ENCODE results near the gene ANKRD23. TPM values are rescaled to one million over a fixed set of nuclear protein-coding genes. Genes with fewer than 3 reads are reported as not detected.

Gene ANKRD23
- total and polyA plus RNA-seq, 3 donors from 2014 or later: 5.3 to 7.5 (median 6.8) TPM

DNA sequence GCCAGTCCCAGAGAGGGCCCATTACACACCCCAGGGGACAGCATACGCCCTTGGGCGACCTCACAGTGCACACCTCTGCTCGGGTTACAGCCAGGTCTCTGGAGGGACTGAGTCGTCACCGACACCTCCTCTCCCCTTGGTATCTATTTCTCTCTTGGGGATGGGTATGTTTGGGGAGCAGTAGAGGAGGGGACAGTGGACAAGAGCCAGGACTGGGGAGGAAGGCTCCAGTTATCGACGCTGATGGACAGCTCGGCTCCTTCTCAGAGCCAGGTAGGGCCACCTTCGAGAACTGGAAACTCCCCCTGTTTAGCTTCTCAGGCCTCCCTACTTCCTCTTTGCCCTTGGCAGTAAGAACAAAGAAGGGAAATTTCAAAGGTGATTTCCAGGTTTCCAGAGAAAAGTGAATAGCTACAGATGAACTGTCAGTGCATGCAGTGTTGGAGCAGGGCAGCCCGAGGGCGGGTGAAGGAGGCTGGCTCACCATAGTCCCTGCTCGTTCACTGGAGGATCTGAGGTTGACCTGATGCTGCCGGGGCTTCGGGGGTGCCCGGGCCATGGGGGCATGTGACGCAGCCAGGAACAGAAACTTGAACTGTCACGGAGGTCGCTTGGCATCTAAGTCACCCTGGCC lies 30.5 kb upstream of the ANKRD23 start:
- TF ChIP-seq, protein P1, sequence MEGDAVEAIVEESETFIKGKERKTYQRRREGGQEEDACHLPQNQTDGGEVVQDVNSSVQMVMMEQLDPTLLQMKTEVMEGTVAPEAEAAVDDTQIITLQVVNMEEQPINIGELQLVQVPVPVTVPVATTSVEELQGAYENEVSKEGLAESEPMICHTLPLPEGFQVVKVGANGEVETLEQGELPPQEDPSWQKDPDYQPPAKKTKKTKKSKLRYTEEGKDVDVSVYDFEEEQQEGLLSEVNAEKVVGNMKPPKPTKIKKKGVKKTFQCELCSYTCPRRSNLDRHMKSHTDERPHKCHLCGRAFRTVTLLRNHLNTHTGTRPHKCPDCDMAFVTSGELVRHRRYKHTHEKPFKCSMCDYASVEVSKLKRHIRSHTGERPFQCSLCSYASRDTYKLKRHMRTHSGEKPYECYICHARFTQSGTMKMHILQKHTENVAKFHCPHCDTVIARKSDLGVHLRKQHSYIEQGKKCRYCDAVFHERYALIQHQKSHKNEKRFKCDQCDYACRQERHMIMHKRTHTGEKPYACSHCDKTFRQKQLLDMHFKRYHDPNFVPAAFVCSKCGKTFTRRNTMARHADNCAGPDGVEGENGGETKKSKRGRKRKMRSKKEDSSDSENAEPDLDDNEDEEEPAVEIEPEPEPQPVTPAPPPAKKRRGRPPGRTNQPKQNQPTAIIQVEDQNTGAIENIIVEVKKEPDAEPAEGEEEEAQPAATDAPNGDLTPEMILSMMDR (IDR thresholded peaks at IDR 0.05): no peak
- no peak for TF ChIP-seq POLR2A (IDR thresholded peaks at IDR 0.05)
- H3K9me3 ChIP-seq: no peaks in the 10 kb centered on the region
- no peak for DNase-seq
- H3K4me3 ChIP-seq: no peak overlapping the region
- H3K27me3 ChIP-seq: no peaks in the 10 kb centered on the region
- H3K27ac ChIP-seq: no peak overlapping the region
- H3K4me1 ChIP-seq: peaks cover 12% of the 10 kb centered on the region
- no peaks in the 10 kb centered on the region for H3K36me3 ChIP-seq (ENCODE audit: low read depth, missing control alignments)
- intact Hi-C loops (cut with DNase I; ENCODE audit: low total_unique reads): no loop called here
- WGBS, 2 donors: 55 to 74% methylated on average over 18 of the region's 18 CpGs

DNA sequence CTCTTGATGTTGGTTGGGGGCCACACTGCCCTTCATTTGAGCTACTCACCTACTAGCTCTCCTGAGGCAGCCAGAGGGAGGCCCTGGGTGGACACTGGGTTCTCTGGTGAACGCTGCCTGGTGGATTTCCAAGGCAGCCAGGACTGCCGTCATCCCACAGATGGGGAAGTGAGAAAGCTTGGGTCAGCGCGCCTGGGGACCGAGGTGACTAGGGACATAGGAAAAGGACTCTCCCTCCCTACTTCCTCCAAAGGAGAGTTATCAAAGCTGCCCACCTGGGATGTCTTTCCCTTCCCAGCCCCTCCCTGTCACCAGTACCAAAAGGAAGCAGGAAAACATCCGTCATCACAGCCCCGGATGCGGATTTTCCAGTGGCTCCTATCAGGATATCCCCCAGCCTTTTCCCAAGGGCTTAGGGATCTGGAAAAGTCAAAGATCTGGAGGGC lies 29.9 kb upstream of the ANKRD23 start:
- intact Hi-C loops (cut with DNase I; ENCODE audit: low total_unique reads): no loop called here
- no peak overlapping the region for H3K4me3 ChIP-seq
- peak; percentile 46 for DNase-seq
- no peaks in the 10 kb centered on the region for H3K36me3 ChIP-seq (ENCODE audit: low read depth, missing control alignments)
- 51 to 65% methylated on average over 5 to 8 of the region's 8 CpGs for WGBS, 2 donors
- H3K9me3 ChIP-seq: no peaks in the 10 kb centered on the region
- TF ChIP-seq, protein P1 (IDR thresholded peaks at IDR 0.05): no peak
- no peak for TF ChIP-seq POLR2A (IDR thresholded peaks at IDR 0.05)
- no peaks in the 10 kb centered on the region for H3K27me3 ChIP-seq
- peaks cover 10% of the 10 kb centered on the region for H3K4me1 ChIP-seq
- H3K27ac ChIP-seq: peak overlapping the region in 1 of 2 donors; percentile 12

DNA sequence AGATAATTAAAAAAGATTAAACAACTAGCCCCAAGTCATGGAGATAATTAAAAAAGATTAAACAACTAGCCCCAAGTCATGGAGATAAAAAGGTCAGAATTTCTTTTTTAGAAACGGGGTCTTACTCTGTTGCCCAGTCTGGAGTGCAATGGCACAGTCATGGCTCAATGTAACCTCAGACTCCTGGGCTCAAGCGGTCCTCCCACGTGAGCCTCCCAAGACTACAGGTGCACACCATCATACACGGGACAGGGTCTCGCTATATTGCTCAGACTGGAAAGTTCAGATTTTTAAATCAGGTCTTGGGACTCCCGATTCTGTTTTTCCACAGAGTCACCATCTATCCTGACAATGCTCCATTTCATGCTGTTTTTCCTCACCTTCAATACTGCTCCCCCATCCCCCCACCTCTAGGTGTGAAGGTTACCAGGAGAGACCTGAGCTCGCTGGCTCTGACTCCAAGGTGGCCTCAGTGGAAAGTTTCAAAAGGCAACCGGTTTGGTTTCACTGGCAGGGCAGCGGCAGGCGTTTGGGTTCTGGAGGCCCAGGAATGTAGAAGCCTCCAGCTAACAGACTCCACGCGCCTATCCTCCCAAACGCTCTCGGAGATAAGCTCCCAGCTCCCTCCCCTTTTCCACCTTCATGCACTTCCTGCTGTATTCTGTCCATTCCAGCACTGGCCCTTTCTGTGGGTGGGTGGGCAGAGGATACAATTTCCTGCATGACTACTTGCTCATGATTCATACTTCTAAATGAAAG lies 28.9 kb upstream of the ANKRD23 start:
- TF ChIP-seq, protein P1 (IDR thresholded peaks at IDR 0.05): no peak
- TF ChIP-seq POLR2A (IDR thresholded peaks at IDR 0.05): no peak
- H3K4me1 ChIP-seq: peaks cover 10% of the 10 kb centered on the region
- no peak for DNase-seq
- H3K9me3 ChIP-seq: no peaks in the 10 kb centered on the region
- H3K4me3 ChIP-seq: no peak overlapping the region
- no peaks in the 10 kb centered on the region for H3K27me3 ChIP-seq
- H3K27ac ChIP-seq: no peak overlapping the region
- intact Hi-C loops (cut with DNase I; ENCODE audit: low total_unique reads): no loop called here
- WGBS, 2 donors: 72 to 83% methylated on average over 14 of the region's 14 CpGs
- H3K36me3 ChIP-seq (ENCODE audit: low read depth, missing control alignments): no peaks in the 10 kb centered on the region

DNA sequence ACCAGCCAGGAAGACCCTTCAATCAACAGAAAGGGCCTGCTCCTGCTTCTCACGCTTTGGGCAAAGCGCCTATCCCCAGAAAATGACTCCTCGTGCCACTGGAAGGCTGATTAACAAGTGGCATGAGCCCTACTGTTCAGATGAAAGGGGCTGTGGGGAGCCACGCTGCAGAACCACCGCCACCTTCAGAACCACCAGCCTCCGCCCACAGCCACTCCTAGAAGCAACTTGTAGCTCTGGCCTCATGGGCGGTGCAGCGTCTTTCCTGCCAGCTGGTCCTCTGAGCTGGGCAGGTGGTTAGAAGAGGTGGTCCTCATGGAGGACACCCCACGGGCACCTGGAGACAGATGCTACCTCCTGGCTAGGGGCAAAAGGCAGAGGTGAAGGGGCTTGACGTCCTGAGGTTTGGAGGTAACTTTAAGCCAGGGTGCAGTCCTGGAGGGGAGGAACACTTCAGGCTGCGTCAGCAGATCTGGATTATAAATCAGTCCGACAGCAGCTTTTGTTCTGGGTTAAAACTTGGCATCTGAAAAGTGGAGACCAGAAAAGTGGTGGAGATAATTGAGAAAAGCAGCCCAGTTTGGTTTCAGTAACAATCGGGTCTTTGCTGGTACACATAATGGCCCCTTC lies 26.9 kb upstream of the ANKRD23 start:
- WGBS, 2 donors: 28 to 33% methylated on average over 8 to 13 of the region's 13 CpGs
- Histone ChIP-seq H3K9me3 (no peaks in the 10 kb centered on the region), H3K36me3 (ENCODE audit: low read depth, missing control alignments) (no peaks in the 10 kb centered on the region), H3K4me3 (peak overlapping the region; percentile 85 to 96), H3K27ac (peak overlapping the region; percentile 92 to 95), H3K27me3 (no peaks in the 10 kb centered on the region), H3K4me1 (peaks cover 15% of the 10 kb centered on the region)
- intact Hi-C loops (cut with DNase I; ENCODE audit: low total_unique reads): no loop called here
- peak; percentile 30 for DNase-seq
- TF ChIP-seq, protein P1 (IDR thresholded peaks at IDR 0.05): no peak
- no peak for TF ChIP-seq POLR2A (IDR thresholded peaks at IDR 0.05)
